ENCODE data around the gene TSPAN9. TPM values are rescaled to one million over a fixed set of nuclear protein-coding genes. Genes with fewer than 3 reads are reported as not detected.

TSPAN9 gene
- total and polyA plus RNA-seq, 4 donors = 27.6 to 40.1 (median 30.9) TPM

DNA sequence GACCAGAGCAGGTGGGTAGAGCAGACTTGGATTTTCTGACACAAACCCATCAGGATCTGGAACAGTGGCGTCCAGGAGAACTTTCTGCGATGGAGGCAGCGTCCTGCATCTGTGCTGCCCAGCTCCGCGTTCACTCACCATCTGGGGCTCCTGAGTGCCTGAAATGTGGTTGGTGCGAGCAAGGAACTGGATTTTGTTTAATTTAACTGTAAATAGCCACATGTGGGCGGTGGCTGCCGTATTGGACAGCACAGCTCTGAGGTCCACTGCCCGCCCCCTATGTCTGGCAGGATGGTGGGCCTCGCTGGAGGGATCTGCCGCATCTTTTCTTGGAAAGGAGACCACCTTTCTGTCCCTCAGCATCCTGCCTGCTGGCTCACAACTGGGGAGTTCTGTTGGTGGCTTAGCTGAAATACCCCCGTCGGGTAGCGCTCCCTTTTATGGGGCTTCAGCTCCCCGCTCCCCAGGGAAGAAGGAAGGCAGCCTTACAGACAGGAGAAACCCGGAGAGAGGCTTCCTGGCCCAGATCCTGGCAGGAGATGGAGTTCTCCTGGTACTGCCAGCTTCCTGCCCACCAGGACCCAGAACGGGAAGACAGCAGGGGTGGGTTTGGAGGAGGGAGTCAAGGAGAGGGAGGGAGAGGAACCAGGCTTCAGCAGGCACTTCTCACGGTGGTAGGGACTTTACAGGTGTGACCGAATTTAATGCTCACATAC lies 228.9 kb downstream of the TSPAN9 start:
- no peak for DNase-seq (ENCODE audit: low read depth in 4 of 6, low spot score in 6 of 6)
- 92% methylated on average over 14 of the region's 19 CpGs for WGBS (ENCODE audit: insufficient coverage)
- Histone ChIP-seq H3K4me1 (ENCODE audit: control insufficient read depth, insufficient read depth, low read length) (peaks cover 34% of the 10 kb centered on the region), H3K36me3 (ENCODE audit: control insufficient read depth, insufficient read depth, low read length) (no peaks in the 10 kb centered on the region), H3K27ac (ENCODE audit: low read depth, low read length) (no peak overlapping the region), H3K4me3 (ENCODE audit: low read depth, low read length) (no peak overlapping the region), H3K9me3 (ENCODE audit: control insufficient read depth, insufficient read depth, low read length) (no peaks in the 10 kb centered on the region), H3K27me3 (ENCODE audit: control insufficient read depth, insufficient read depth, low read length) (peaks cover 5% of the 10 kb centered on the region)

GRCh38 chr12:3307389-3307788 lies 230.2 kb downstream of the TSPAN9 start:
- Histone ChIP-seq H3K27ac (ENCODE audit: low read depth, low read length) (no peak overlapping the region), H3K4me3 (ENCODE audit: low read depth, low read length) (no peak overlapping the region), H3K36me3 (ENCODE audit: control insufficient read depth, insufficient read depth, low read length) (no peaks in the 10 kb centered on the region), H3K4me1 (ENCODE audit: control insufficient read depth, insufficient read depth, low read length) (peaks cover 47% of the 10 kb centered on the region), H3K9me3 (ENCODE audit: control insufficient read depth, insufficient read depth, low read length) (no peaks in the 10 kb centered on the region), H3K27me3 (ENCODE audit: control insufficient read depth, insufficient read depth, low read length) (peaks cover 5% of the 10 kb centered on the region)
- no CpG with 5 or more reads among the region's 8 CpGs for WGBS (ENCODE audit: insufficient coverage)
- DNase-seq (ENCODE audit: low read depth in 4 of 6, low spot score in 6 of 6) = peak in 1 of 6 donors; percentile 36

- peaks cover 5% of the 10 kb centered on the region for H3K27me3 ChIP-seq (ENCODE audit: control insufficient read depth, insufficient read depth, low read length)
- DNase-seq (ENCODE audit: low read depth in 4 of 6, low spot score in 6 of 6) = no peak
- 92% methylated on average over 8 of the region's 8 CpGs for WGBS (ENCODE audit: insufficient coverage)
- no peaks in the 10 kb centered on the region for H3K9me3 ChIP-seq (ENCODE audit: control insufficient read depth, insufficient read depth, low read length)
- no peak overlapping the region for H3K4me3 ChIP-seq (ENCODE audit: low read depth, low read length)
- H3K36me3 ChIP-seq (ENCODE audit: control insufficient read depth, insufficient read depth, low read length) = no peaks in the 10 kb centered on the region
- H3K27ac ChIP-seq (ENCODE audit: low read depth, low read length) = no peak overlapping the region
- peaks cover 50% of the 10 kb centered on the region for H3K4me1 ChIP-seq (ENCODE audit: control insufficient read depth, insufficient read depth, low read length)
These were observed 230.9 kb downstream of the TSPAN9 start for GRCh38 chr12:3308063-3308462.

GRCh38 chr12:3308609-3309008 lies 231.4 kb downstream of the TSPAN9 start:
- Histone ChIP-seq H3K27me3 (ENCODE audit: control insufficient read depth, insufficient read depth, low read length) (peaks cover 5% of the 10 kb centered on the region), H3K36me3 (ENCODE audit: control insufficient read depth, insufficient read depth, low read length) (no peaks in the 10 kb centered on the region), H3K27ac (ENCODE audit: low read depth, low read length) (no peak overlapping the region), H3K4me1 (ENCODE audit: control insufficient read depth, insufficient read depth, low read length) (peaks cover 51% of the 10 kb centered on the region), H3K4me3 (ENCODE audit: low read depth, low read length) (no peak overlapping the region), H3K9me3 (ENCODE audit: control insufficient read depth, insufficient read depth, low read length) (no peaks in the 10 kb centered on the region)
- no peak for DNase-seq (ENCODE audit: low read depth in 4 of 6, low spot score in 6 of 6)
- 80% methylated on average over 8 of the region's 9 CpGs for WGBS (ENCODE audit: insufficient coverage)

- peaks cover 5% of the 10 kb centered on the region for H3K27me3 ChIP-seq (ENCODE audit: control insufficient read depth, insufficient read depth, low read length)
- no peak overlapping the region for H3K4me3 ChIP-seq (ENCODE audit: low read depth, low read length)
- peaks cover 47% of the 10 kb centered on the region for H3K4me1 ChIP-seq (ENCODE audit: control insufficient read depth, insufficient read depth, low read length)
- WGBS (ENCODE audit: insufficient coverage) = 86% methylated on average over 9 of the region's 9 CpGs
- no peaks in the 10 kb centered on the region for H3K9me3 ChIP-seq (ENCODE audit: control insufficient read depth, insufficient read depth, low read length)
- DNase-seq (ENCODE audit: low read depth in 4 of 6, low spot score in 6 of 6) = no peak
- H3K36me3 ChIP-seq (ENCODE audit: control insufficient read depth, insufficient read depth, low read length) = no peaks in the 10 kb centered on the region
- H3K27ac ChIP-seq (ENCODE audit: low read depth, low read length) = no peak overlapping the region
These were observed 232.6 kb downstream of the TSPAN9 start for GRCh38 chr12:3309805-3310204.

- no peaks in the 10 kb centered on the region for H3K36me3 ChIP-seq (ENCODE audit: control insufficient read depth, insufficient read depth, low read length)
- H3K4me3 ChIP-seq (ENCODE audit: low read depth, low read length) = no peak overlapping the region
- no peak overlapping the region for H3K27ac ChIP-seq (ENCODE audit: low read depth, low read length)
- no peak for DNase-seq (ENCODE audit: low read depth in 4 of 6, low spot score in 6 of 6)
- H3K9me3 ChIP-seq (ENCODE audit: control insufficient read depth, insufficient read depth, low read length) = no peaks in the 10 kb centered on the region
- 78% methylated on average over 11 of the region's 18 CpGs for WGBS (ENCODE audit: insufficient coverage)
- H3K4me1 ChIP-seq (ENCODE audit: control insufficient read depth, insufficient read depth, low read length) = peaks cover 47% of the 10 kb centered on the region
- peaks cover 5% of the 10 kb centered on the region for H3K27me3 ChIP-seq (ENCODE audit: control insufficient read depth, insufficient read depth, low read length)
These were observed 233.3 kb downstream of the TSPAN9 start for GRCh38 chr12:3310271-3311026.

GRCh38 chr12:3311027-3311402 lies 233.8 kb downstream of the TSPAN9 start:
- H3K27me3 ChIP-seq (ENCODE audit: control insufficient read depth, insufficient read depth, low read length) = peaks cover 5% of the 10 kb centered on the region
- 73% methylated on average over 14 of the region's 14 CpGs for WGBS (ENCODE audit: insufficient coverage)
- H3K9me3 ChIP-seq (ENCODE audit: control insufficient read depth, insufficient read depth, low read length) = no peaks in the 10 kb centered on the region
- H3K27ac ChIP-seq (ENCODE audit: low read depth, low read length) = no peak overlapping the region
- no peak overlapping the region for H3K4me3 ChIP-seq (ENCODE audit: low read depth, low read length)
- DNase-seq (ENCODE audit: low read depth in 4 of 6, low spot score in 6 of 6) = no peak
- H3K4me1 ChIP-seq (ENCODE audit: control insufficient read depth, insufficient read depth, low read length) = peaks cover 49% of the 10 kb centered on the region
- H3K36me3 ChIP-seq (ENCODE audit: control insufficient read depth, insufficient read depth, low read length) = no peaks in the 10 kb centered on the region

DNA sequence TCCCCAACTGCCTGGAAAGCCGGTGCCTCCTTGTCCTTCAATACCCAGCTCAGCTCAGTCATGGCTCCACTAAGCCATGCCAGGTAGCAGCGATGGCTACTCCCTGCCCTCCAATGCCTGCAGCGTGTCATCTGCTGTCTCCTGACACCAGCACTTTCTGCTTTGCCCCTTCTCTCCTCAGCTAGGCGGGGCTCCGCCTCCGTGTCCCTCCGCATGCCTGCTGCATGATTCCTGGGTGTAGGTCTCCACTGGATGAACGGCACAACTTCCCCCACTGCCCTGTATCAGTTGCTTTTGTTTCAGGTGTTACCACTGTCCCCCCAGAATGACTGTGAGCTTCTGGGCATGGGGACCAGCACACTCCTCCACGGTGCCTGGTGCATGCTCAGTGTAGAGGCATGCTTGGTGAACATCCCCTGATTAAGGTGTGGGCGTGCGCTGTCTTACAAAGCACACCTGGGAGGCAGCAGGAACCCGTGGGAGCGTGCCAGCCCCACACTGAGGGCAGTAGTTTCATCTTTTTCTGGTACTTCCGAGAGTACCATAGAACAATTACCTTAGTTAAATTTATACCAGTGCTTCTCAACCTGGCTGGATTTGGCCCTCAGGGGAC lies 234.4 kb downstream of the TSPAN9 start:
- H3K4me3 ChIP-seq (ENCODE audit: low read depth, low read length) = no peak overlapping the region
- H3K27ac ChIP-seq (ENCODE audit: low read depth, low read length) = no peak overlapping the region
- H3K9me3 ChIP-seq (ENCODE audit: control insufficient read depth, insufficient read depth, low read length) = no peaks in the 10 kb centered on the region
- no peak for DNase-seq (ENCODE audit: low read depth in 4 of 6, low spot score in 6 of 6)
- H3K4me1 ChIP-seq (ENCODE audit: control insufficient read depth, insufficient read depth, low read length) = peaks cover 51% of the 10 kb centered on the region
- peaks cover 2% of the 10 kb centered on the region for H3K27me3 ChIP-seq (ENCODE audit: control insufficient read depth, insufficient read depth, low read length)
- 84% methylated on average over 10 of the region's 14 CpGs for WGBS (ENCODE audit: insufficient coverage)
- H3K36me3 ChIP-seq (ENCODE audit: control insufficient read depth, insufficient read depth, low read length) = no peaks in the 10 kb centered on the region

- 80% methylated on average over 13 of the region's 13 CpGs for WGBS (ENCODE audit: insufficient coverage)
- H3K36me3 ChIP-seq (ENCODE audit: control insufficient read depth, insufficient read depth, low read length) = no peaks in the 10 kb centered on the region
- peaks cover 44% of the 10 kb centered on the region for H3K4me1 ChIP-seq (ENCODE audit: control insufficient read depth, insufficient read depth, low read length)
- no peak for DNase-seq (ENCODE audit: low read depth in 4 of 6, low spot score in 6 of 6)
- no peak overlapping the region for H3K4me3 ChIP-seq (ENCODE audit: low read depth, low read length)
- no peaks in the 10 kb centered on the region for H3K27me3 ChIP-seq (ENCODE audit: control insufficient read depth, insufficient read depth, low read length)
- H3K27ac ChIP-seq (ENCODE audit: low read depth, low read length) = no peak overlapping the region
- H3K9me3 ChIP-seq (ENCODE audit: control insufficient read depth, insufficient read depth, low read length) = no peaks in the 10 kb centered on the region
These were observed 235.9 kb downstream of the TSPAN9 start for GRCh38 chr12:3313066-3313465.

Measured in spinal cord (tissue), 10 donors.